ENCODE results near the gene RAPGEF5. TPM values are rescaled to one million over a fixed set of nuclear protein-coding genes. Genes with fewer than 3 reads are reported as not detected.

The RAPGEF5 gene, protein sequence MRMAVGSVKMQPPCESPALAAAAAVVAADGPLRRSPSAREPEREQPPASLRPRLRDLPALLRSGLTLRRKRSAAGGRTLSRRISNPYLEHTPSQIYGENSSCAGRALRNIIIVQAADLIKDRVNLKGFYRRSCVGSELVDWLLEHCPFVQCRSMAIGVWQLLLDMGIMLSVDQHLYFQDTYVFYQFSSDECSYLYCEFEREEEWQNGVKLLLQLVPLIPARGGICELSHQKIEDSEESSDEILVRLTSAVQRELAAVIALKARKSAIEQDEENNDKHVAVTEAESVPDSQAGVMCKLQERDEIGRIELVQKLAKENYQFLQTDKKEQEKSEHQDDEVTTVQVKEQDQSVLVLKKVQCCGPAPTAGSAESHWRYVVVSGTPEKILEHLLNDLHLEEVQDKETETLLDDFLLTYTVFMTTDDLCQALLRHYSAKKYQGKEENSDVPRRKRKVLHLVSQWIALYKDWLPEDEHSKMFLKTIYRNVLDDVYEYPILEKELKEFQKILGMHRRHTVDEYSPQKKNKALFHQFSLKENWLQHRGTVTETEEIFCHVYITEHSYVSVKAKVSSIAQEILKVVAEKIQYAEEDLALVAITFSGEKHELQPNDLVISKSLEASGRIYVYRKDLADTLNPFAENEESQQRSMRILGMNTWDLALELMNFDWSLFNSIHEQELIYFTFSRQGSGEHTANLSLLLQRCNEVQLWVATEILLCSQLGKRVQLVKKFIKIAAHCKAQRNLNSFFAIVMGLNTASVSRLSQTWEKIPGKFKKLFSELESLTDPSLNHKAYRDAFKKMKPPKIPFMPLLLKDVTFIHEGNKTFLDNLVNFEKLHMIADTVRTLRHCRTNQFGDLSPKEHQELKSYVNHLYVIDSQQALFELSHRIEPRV
- 90.2 TPM for total RNA-seq

DNA sequence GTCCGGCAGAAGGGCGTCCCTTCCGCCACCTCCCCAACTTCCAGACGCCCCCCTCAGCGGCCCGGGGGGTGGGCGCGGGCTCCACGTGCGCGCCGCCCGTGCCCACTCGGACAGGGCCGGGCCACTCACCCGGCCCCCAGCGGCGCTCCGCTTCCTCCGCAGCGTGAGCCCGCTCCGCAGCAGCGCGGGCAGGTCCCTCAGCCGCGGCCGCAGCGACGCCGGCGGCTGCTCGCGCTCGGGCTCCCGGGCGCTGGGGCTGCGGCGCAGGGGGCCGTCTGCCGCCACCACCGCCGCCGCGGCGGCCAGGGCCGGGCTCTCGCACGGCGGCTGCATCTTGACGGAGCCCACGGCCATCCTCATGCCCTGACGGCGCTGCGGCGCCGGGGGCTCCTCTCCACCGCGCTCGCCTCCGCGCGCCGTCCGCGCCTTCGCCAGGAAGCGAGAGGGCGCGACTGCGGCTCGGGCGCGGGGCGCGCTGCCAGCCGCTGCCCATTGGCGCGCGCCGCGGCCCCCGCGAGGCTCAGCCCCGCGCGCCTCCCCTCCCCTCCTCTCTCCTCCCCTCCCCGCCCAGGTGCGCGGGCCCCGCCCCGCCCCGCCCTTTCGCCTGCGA, at the start of gene RAPGEF5:
RAPGEF5 (minus strand) TSS at position 454 of the 610 bp plus-strand sequence; CDS start at position 360, 94 bp downstream.

Other genes with a start within 250 kb of the RAPGEF5 start
- gene STEAP1B, start 143.0 kb upstream of the RAPGEF5 start, total RNA-seq = 1.6 TPM

All from camera-type eye (tissue), 1 donor.